ENCODE measurements around the gene BGLAP.

Gene BGLAP

GRCh38 chr1:156228501-156228900, 13.5 kb upstream of the BGLAP start:
- no peak for DNase-seq

GRCh38 chr1:156229809-156230472, 12.0 kb upstream of the BGLAP start:
- no peak for DNase-seq

- no peak for DNase-seq
Measured at GRCh38 chr1:156230473-156230837, 11.5 kb upstream of the BGLAP start.

DNA sequence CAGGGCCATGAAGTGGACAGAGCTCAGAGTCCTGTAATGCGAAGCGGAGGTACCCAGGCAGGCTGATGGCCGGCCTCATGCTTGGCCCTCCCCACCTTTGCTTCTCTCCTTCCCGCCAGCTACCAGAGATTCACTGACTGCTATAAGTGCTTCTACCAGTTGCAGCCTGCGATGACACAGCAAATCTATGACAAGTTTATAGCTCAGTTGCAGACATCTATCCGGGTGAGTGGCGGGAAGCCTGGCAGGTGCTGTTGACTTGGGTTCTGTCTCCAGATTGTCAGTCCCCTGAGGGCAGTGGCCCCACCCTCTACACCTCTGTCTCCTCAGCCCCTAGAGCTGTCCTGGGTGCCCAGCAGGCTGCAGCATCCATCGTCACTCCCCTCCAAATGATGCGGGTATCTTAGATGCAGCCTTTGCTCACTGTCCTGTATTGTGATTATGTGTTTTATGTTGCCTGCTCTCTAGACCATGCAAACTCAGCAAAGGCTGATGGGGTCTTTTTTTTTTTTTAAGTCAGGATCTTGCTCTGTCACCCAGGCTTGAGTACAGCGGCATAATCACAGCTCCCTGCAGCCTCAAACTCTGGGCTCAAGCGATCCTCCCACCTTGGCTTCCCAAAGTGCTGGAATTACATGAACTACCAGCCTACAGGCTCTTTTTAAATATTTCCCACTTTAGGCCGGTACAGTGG, 9.6 kb upstream of the BGLAP start:
- DNase-seq, result no peak

DNA sequence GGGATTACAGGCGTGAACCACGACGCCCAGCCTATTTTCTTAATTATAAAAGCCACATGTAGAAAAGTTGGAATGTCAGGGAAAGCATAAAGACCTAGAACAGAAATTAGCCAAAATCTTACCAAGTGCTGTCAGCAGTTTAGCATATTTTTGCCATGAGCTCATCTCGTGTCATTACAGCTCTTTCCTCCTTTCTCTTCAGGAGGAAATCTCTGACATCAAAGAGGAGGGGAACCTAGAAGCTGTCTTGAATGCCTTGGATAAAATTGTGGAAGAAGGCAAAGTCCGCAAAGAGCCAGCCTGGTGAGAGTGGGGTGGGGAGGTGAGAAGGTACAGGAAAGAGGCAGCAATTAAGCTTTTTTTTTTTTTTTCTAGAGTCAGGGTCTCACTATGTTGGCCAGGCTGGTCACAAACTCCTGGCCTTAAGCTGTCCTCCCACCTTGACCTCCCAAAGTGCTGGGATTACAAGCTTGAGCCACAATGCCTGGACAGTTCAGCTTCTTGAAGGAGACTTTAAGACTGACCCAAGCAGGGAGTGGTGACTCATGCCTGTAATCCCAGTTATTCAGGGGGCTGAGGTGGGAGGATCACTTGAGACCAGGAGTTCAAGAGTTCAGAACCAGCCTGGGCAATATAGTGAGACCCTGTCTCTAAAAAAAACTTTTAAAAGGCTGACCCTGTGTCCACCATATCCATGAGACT, 8.4 kb upstream of the BGLAP start:
- DNase-seq, result no peak

- no peak for DNase-seq
Measured at GRCh38 chr1:156236164-156236563, 5.8 kb upstream of the BGLAP start.

DNA sequence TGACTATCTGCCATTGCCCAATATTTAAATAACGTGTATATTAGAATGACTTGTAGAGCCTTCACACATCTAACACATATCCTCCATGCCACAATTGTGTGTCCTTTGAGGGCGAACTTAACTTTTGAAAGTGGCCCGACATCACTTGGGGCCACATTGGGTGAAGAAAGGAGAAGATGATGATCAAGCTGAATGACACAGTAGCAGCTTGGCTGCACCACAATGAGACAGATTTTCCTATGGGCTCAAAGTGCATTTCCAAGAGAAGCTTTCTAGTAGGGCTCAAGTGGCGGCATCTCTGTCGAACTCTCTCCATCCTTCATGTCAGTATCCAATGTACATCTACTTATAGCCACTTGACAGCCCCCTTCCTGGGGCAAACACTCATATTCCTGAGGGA, 3.7 kb upstream of the BGLAP start:
- DNase-seq, result no peak

- DNase-seq, result no peak
Measured at GRCh38 chr1:156241311-156241811, 623 bp upstream of the BGLAP start.

GRCh38 chr1:156242738-156243137, 754 bp downstream of the BGLAP start:
- DNase-seq, result no peak

- DNase-seq, result no peak
Measured at GRCh38 chr1:156244126-156244525, 2.1 kb downstream of the BGLAP start.

DNA sequence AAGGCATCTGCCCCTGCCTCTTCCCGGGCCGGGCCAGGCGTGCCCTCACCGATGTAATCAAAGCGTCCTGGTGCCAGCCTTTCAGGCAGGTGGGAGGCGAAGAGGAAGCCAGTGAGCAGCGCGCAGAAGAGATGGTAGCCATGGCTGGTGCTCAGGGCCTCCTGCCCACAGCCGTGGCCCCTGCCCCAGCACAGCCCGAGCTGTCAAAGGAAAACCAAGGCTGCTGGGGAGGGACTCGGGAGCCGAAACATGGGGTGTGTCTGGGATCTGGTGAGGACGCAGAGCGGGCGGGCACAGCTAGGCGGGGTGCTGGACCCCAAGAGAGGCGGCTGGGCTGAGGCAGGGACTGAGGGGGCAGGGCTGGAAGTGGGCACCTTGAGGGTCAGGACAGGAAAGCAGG, 2.7 kb downstream of the BGLAP start:
- DNase-seq, result no peak

- DNase-seq, result peak; percentile 64 to 74
Measured at GRCh38 chr1:156245451-156246232, 3.7 kb downstream of the BGLAP start.

DNA sequence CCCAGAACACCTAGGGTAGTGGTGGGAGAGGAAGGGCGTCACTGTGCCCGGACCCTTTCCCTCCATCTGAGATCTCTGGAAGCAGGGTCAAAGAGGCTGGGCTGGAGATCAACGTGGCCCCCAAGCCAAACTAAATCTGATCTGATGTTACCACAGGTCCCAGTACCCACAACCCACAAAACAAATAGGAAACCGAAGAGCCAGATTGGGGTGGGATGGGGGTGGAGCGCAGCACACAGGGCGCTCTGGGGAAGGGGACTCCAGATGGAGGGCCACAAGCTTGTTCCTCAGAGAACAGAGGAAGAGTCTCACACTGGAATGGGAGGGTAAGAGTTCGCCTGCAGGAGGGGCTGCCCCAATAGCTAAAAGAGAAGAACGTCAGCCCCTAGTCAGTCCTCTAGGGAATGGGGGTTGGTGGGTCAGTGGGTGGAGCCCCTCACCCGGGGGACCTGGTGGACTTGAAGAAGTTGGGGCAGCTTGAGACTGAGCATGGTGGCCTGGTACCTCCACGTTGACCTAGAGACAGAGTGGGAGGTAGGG, 4.3 kb downstream of the BGLAP start:
- no peak for DNase-seq

DNA sequence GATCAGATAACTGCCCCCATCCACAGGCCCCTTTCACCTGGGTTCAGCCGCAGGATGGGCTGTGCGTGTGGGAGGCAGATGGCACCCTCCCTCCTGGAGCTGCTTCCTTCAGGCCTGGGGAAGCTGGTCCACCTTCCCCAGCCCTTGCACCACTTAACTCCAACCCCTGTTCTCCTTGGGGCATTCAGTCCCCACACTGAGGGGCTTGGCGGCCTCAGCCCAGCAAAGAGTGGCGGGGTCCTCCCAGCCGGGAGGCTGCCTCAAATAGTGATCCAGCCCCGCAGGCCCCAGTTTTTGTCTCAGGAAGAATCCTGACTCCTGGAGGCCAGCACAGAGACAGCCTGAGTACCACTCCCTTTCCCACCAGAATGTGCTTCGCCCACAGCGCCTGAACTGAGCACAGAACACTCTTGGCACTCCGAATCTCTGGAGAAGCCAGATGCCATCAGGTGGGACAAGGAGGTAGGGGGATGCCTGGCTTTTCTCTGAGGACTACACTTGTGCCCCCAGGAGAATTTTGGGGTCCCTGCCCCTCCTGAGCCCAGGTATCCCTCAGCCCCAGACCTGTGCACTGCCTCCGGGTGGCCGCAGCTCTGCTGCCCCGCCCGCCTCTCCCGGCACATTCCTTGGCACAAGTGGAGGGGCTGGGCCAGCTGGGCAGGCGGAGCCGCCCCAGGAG, 4.9 kb downstream of the BGLAP start:
- no peak for DNase-seq

DNA sequence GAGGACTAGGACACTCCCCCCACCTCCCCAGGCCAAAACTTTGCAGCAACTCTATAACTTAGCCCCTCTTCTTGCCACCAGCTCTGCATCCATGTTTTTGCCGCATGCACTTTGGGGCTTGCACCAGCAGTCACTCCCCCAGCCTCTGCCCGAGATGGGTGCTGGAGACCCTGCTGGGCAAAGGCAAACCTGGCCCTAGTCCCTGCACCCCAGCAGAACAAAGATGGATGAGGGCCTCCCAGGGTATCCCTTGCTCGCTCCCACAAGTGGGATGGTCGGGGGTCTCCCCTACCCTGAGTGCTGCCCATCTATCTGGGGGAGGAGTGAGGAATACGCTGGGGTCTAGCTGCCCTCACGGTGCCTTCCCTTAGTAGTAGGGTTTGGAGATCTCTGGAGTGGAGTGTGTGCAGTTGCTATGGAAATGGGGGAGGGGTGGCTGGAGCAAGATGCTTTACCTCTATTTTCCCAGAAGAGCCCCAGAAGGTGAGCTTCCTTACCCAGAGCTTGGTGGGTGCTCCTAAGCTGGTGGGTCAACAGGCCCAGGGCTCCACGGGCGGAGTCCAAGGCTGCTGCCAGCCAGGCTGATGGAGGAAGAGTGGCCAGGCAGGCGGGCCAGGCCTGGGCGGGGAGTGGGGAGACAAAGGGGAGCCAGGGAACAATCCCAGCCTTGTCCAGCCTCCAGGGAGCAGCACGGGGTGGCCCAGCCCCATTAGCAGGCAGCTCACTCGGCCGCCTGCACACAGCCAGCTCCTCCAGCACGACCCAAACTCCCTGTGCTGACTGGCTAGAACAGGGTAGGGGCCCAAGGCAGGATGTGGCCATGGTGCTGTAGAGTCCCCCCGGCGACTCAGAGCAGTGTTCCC, 5.7 kb downstream of the BGLAP start, which contains the start of gene PAQR6:
Gene PAQR6 (minus strand): TSS at position 597 of the 863 bp plus-strand sequence. CDS start 1,325 bp downstream, outside the sequence.
- no peak for DNase-seq

- no peak for DNase-seq
Measured at GRCh38 chr1:156248323-156248683, 6.3 kb downstream of the BGLAP start.

GRCh38 chr1:156249593-156249992, 7.6 kb downstream of the BGLAP start:
- DNase-seq, result no peak

GRCh38 chr1:156251527-156251926, 9.5 kb downstream of the BGLAP start:
- no peak for DNase-seq

GRCh38 chr1:156253634-156254033, 11.7 kb downstream of the BGLAP start:
- no peak for DNase-seq

- DNase-seq, result no peak
Measured at GRCh38 chr1:156257711-156258110, 15.7 kb downstream of the BGLAP start.

DNA sequence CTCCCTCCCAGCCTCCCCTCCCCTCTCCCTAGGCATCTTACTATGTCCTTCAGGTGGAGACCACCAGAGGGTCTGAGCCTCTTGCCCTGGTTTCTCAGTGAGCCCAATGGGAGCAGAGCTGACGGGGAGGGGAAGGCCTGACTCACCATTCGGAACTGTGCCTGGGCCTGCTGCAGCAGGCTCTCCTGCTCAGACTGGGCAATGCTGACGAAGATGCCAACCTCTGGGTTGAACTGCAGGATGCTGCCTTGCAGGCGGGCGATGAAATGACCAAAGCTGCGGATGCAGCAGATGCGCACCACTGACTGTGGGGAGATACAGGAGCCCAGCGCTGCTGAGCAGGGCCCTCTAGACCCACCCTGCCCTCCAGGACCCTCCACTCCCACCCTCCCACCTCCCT, 16.9 kb downstream of the BGLAP start:
- no peak for DNase-seq
